Activated CD8-positive, alpha-beta memory T cell treated with anti-CD3 and anti-CD28 coated beads, Interleukin-2, amount 50 U/mL, for 1 hour (primary cell): ENCODE data around the gene DYSF.

ENCODE experiments used
- DNase-seq: peaks from one replicate; pipeline ENCODE4 v3.0.0-alpha.2; 2020; ENCODE audit errors: extremely low read depth

Gene DYSF

DNA sequence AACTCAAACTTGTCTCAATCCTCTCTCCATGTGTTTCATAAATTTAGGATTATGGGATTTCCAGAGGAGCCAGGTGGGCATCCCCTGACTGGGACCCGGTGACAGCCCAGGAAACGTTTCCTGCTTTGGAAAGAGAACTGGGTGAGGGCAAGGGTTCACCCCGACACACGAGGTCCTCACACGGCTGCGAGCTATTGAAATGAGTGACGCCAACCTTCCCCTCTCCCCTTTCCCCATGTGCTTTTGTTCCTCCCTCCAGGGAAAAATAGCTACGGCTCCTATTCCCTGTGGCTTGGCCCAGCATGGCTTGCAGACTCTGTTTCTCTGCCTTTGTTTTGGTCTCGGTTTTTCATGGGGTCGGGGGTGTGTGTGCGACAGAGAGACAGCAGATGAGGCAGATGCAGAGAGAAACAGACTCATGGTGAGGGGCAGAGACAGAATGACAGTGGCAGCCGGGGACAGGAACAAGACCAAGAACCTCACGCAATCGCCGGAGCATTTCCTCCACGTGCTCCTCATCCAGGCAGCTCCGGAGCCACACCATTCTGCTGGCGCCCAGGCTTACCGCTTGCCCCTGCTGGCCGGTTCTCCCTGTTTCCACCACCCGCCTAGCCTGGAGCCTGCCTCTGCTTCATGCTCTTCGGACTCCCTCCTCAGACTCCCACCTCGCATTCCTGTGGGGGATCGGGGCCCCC is 238.5 kb downstream of the DYSF start:
- DNase-seq = no peak

- no peak for DNase-seq
Observed at GRCh38 chr2:71692621-71693277, 239.4 kb downstream of the DYSF start.

- DNase-seq = no peak
Observed at GRCh38 chr2:71693286-71694270, 240.2 kb downstream of the DYSF start.

DNA sequence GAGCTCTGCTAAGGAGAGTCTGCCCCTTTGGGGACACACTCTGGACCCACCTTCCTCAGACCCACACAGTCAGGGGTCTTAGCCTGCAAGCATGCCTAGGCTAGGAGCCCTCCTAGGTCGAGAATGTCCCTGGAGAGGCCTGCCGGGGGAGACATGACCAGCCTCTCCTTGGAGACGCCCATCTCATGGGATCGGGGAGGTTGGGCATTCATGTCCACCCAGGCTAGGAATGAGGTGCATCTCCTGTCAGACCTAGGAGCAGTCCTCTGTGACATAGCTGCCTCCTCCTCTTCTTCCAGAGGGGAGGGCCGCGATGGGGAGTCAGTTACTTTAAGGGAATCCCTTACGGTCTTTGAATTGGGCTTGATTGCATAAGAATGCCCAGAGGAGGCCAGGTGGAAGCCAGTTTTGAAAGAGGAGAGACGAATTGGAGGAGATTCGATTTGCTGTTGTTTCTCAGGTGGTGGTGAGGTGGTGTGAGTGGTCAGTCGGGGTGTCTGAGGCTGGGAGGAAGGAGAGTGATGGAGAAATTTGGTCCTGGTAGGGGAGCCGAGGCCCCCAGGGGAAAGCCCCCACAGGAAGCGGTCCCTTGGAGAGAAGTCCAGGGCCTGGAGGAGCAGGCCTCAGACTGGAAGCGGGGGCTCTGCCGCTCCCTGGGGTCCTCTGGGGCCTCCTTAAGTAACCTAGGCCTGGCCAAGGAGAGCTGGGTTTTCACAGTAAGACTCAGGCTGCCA is 241.3 kb downstream of the DYSF start:
- DNase-seq = no peak

DNA sequence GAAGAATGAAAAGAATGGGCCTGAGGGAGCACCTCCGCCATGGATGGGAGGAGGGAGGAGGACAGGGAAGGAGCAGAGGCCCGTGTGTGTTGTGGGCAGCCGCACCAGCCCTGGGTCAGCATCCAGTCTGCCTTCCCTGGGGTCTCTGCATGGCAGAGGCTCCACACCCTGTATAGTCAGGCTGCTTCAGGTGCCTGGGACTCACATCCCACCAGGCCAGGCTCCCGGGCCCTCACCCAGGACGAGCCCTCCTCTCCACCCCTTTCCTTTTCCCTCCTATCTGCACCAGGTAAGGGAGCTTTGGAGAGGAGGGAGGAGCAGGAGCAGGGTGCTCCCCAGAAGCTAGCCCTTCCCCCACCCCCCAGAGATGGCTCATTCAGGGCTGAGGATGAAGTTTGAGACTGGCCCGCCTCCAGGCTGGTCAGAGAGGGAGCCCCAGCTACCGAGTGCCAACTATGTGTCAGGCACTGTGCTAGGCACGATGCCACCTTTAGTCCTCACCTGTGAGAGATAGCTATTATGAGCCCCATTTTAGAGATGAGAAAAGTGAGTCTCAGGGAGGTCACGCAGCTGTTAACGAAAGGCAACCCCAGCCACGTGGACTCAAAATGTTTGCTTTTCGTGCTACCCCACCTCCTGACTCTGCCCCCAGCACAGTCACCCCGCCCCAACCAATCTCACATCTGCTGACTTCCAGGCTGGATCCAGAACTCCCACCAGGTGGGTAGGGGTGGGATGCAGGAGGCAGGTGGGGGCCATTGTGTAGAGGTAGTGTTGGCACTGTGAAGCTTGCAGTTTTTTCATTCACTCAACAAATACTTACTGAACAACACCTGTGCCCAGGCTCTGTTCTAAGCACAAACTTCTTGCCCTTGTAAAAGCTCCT is 242.1 kb downstream of the DYSF start:
- DNase-seq = no peak

GRCh38 chr2:71696381-71696780 is 243.0 kb downstream of the DYSF start:
- no peak for DNase-seq

GRCh38 chr2:71697106-71698004 is 244.0 kb downstream of the DYSF start:
- no peak for DNase-seq

- no peak for DNase-seq
Observed at GRCh38 chr2:71699428-71699827, 246.1 kb downstream of the DYSF start.

- DNase-seq = no peak
Observed at GRCh38 chr2:71700041-71700657, 246.8 kb downstream of the DYSF start.

- DNase-seq = no peak
Observed at GRCh38 chr2:71700658-71701397, 247.5 kb downstream of the DYSF start.

DNA sequence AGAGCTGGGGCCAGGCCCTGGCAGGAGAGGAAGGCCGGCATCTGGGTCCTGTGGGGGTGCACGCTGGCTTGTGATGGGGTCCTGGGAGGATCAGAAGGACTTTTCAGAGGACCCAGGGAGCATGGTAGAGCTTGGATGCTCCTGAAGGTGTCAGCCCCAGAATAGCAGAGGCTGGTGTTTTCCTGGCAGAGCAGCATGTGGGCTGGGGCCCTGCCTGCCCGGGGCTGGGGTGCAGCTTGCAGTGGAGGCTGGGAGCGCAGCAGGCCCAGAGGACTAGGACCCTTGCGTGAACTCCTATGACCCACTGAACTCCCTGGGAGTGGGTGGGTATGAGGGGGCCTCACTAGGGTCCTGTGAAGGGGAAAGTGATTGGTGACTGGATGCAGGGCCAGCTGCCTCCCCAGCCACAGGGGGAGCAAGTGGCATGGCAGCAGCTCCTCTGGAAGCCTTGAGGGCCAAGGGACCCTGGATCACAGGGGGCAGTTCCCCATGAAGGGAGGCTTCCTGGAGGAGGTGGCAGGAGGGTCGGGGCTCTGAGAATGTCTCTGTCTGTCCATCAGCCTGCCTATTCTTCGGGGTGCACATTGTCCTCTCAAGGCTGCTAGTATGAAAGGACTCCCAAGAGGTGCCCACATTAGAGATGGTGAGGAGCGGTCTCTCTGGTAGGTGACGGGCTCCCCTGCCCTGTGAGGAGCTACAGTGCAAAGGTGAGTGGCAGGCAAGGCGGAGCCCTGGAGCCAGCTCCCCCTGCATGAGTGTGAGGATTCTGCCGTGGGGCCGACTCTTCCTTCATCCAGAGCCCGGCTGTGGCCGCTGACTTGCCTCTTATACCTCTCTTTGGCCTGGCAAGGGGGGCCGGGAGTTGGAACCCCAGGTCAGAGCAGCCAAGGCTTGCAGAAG is 249.0 kb downstream of the DYSF start:
- no peak for DNase-seq

DNA sequence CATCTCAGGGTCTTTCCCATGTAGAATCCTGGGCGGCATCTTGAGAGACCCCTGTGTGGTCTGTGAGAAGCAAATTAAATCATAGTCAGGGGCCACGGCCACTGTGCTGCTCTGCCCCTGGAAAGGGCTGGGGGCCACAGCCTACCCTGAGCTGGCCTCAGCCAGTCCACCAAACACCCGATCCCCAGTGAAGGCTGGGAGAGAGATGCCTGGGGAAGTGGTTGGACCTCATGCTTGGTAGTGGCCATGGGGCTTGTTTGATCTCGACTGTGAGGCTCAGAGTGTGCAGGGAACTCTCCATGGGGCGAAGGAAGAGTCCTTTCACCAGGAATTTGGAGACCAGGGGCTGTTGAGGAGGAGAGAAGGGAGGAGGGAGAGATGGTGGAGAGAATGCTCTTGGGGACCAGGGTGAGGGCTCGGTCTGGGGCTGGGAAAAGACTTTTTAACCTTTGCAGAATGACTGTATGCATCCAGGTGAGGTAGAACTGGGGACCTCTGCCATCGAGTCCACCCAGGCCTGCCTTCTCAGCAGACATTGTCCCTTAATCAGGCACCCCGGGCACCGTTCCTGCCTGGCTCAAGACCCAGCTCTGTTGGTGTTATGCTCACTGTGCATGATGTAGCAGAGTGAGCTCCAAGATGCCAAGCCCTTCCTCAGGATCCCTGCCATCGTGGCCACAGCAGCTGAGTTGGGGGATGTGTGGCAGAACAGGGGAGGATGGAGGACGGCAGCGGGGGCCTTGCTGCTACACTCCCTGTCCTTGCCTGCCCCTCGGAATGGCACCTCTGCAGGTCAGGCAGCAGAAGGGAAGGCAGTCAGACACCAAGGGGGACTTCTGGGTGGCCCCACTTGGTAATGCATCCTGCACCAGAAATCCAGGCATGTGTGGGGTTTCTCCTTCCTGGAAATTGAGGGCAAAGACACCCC is 249.9 kb downstream of the DYSF start:
- DNase-seq = no peak

DNA sequence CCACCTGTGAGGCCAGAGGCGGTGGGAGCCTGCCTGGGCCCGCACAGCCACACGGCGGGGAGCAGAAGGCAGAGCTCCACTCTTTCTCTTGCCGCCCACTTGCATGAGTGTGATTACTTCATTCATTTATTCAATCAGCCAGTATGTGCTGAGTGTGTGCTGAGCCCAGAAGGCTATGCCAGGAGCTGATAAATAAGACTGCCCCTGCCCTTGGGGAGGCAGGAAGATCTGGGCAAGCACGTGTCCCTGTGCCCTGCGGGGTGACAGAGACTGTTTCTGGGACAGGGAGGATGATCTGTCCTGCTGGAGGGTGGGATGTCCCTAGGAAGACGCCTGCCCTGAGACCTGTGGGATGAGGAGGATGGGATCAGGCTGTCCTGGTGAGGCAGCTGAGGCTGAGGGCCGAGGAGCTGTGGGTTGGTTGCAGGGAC is 250.8 kb downstream of the DYSF start:
- no peak for DNase-seq

- no peak for DNase-seq
Observed at GRCh38 chr2:71704688-71705087, 251.3 kb downstream of the DYSF start.

DNA sequence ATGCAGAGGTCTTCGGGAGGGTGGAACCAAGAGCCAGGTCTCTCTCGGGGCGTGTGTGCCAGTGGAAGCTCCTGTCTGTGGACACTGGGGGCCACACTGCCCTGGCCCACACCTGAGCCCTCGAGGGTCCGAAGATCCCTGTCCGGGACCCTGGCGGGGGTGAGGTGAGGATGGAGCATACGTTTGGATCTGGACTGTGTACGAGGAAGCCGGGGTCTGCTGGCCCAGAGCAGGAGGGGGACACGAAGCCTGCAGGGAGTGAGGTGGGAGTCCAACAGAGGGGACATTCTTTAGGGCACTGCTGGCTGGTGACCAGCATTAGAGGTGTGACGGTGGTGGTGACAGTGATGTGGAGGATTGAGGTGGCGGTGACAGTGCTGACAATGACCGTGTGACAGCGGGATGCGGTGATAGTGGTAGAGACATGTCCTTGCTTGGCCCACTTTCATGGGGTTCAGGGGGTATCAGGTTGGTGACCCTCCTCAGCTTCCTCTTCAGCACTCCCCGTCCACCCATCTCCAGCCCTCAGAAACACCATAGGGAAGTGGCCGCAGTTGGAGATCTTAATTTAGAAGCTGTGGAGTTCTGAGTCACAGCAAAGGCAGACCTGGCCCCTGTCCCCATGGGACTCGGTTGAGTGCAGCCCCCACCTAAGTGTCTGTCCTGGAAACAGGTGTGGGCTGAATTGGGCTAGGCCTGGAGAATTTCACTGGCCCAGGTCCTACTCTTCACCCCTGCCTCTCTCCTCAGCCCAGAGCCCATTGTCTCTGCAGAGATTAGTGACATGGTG is 252.0 kb downstream of the DYSF start:
- DNase-seq = no peak

GRCh38 chr2:71706121-71706520 is 252.8 kb downstream of the DYSF start:
- no peak for DNase-seq
